ENCODE results near the gene HAAO.
A peak's percentile ranks its signal among the peaks of the same experiment; 100 is the strongest.

The HAAO gene

GRCh38 chr2:42768706-42769256 is 23.6 kb downstream of the HAAO start:
- DNase-seq (ENCODE audit: low read depth): no peak

GRCh38 chr2:42767899-42768705 is 24.3 kb downstream of the HAAO start:
- DNase-seq (ENCODE audit: low read depth): no peak

- no peak for DNase-seq (ENCODE audit: low read depth)
Measured at GRCh38 chr2:42767080-42767898, 25.1 kb downstream of the HAAO start.

- DNase-seq (ENCODE audit: low read depth): no peak
Measured at GRCh38 chr2:42765686-42766085, 26.7 kb downstream of the HAAO start.

- no peak for DNase-seq (ENCODE audit: low read depth)
Measured at GRCh38 chr2:42764901-42765300, 27.5 kb downstream of the HAAO start.

GRCh38 chr2:42764096-42764495 is 28.3 kb downstream of the HAAO start, which contains the start of gene OXER1:
TSS of gene OXER1 (minus strand) at chr2:42764135. CDS start at chr2:42764062, 73 bp downstream.
- DNase-seq (ENCODE audit: low read depth): no peak

- DNase-seq (ENCODE audit: low read depth): no peak
Measured at GRCh38 chr2:42762823-42763804, 29.3 kb downstream of the HAAO start.

GRCh38 chr2:42762155-42762554 is 30.2 kb downstream of the HAAO start:
- DNase-seq (ENCODE audit: low read depth): no peak

GRCh38 chr2:42761554-42761953 is 30.8 kb downstream of the HAAO start:
- DNase-seq (ENCODE audit: low read depth): no peak

GRCh38 chr2:42758751-42759150 is 33.6 kb downstream of the HAAO start:
- DNase-seq (ENCODE audit: low read depth): no peak

GRCh38 chr2:42757981-42758740 is 34.2 kb downstream of the HAAO start:
- no peak for DNase-seq (ENCODE audit: low read depth)

GRCh38 chr2:42756966-42757513 is 35.3 kb downstream of the HAAO start:
- DNase-seq (ENCODE audit: low read depth): no peak

GRCh38 chr2:42756150-42756775 is 36.1 kb downstream of the HAAO start:
- DNase-seq (ENCODE audit: low read depth): no peak

GRCh38 chr2:42755191-42755880 is 37.0 kb downstream of the HAAO start:
- no peak for DNase-seq (ENCODE audit: low read depth)

- DNase-seq (ENCODE audit: low read depth): no peak
Measured at GRCh38 chr2:42754776-42755140, 37.6 kb downstream of the HAAO start.

- DNase-seq (ENCODE audit: low read depth): peak; percentile 60
Measured at GRCh38 chr2:42754021-42754775, 38.2 kb downstream of the HAAO start.

- peak; percentile 12 for DNase-seq (ENCODE audit: low read depth)
Measured at GRCh38 chr2:42752816-42753813, 39.3 kb downstream of the HAAO start.

All from amniotic epithelial cell (primary cell).